Measurements from ENCODE around the gene DCUN1D2.
A peak's percentile ranks its signal among the peaks of the same experiment; 100 is the strongest.

DCUN1D2 gene

GRCh38 chr13:113499936-113500335 lies 9.4 kb upstream of the DCUN1D2 start:
- no peak overlapping the region for H3K27ac ChIP-seq (ENCODE audit: low read length)
- no peak overlapping the region for H3K4me3 ChIP-seq (ENCODE audit: low read length)
- H3K9ac ChIP-seq (ENCODE audit: low read depth, low read length): no peak overlapping the region
- peaks cover 85% of the 10 kb centered on the region for H3K36me3 ChIP-seq (ENCODE audit: insufficient read depth, low read depth, low read length)
- H3K4me1 ChIP-seq (ENCODE audit: insufficient read depth, low read length): peaks cover 8% of the 10 kb centered on the region
- H3K27me3 ChIP-seq (ENCODE audit: insufficient read depth, low read length): no peaks in the 10 kb centered on the region
- no peaks in the 10 kb centered on the region for H3K9me3 ChIP-seq (ENCODE audit: insufficient read depth, low read depth, low read length)

GRCh38 chr13:113498905-113499304 lies 8.4 kb upstream of the DCUN1D2 start:
- no peak overlapping the region for H3K9ac ChIP-seq (ENCODE audit: low read depth, low read length)
- no peaks in the 10 kb centered on the region for H3K27me3 ChIP-seq (ENCODE audit: insufficient read depth, low read length)
- H3K4me3 ChIP-seq (ENCODE audit: low read length): no peak overlapping the region
- H3K9me3 ChIP-seq (ENCODE audit: insufficient read depth, low read depth, low read length): no peaks in the 10 kb centered on the region
- H3K27ac ChIP-seq (ENCODE audit: low read length): no peak overlapping the region
- H3K36me3 ChIP-seq (ENCODE audit: insufficient read depth, low read depth, low read length): peaks cover 76% of the 10 kb centered on the region
- H3K4me1 ChIP-seq (ENCODE audit: insufficient read depth, low read length): peaks cover 8% of the 10 kb centered on the region

- no peak overlapping the region for H3K27ac ChIP-seq (ENCODE audit: low read length)
- no peak overlapping the region for H3K9ac ChIP-seq (ENCODE audit: low read depth, low read length)
- H3K9me3 ChIP-seq (ENCODE audit: insufficient read depth, low read depth, low read length): no peaks in the 10 kb centered on the region
- H3K27me3 ChIP-seq (ENCODE audit: insufficient read depth, low read length): no peaks in the 10 kb centered on the region
- peaks cover 18% of the 10 kb centered on the region for H3K4me1 ChIP-seq (ENCODE audit: insufficient read depth, low read length)
- H3K36me3 ChIP-seq (ENCODE audit: insufficient read depth, low read depth, low read length): peaks cover 59% of the 10 kb centered on the region
- no peak overlapping the region for H3K4me3 ChIP-seq (ENCODE audit: low read length)
Observed at GRCh38 chr13:113497217-113497616, 6.7 kb upstream of the DCUN1D2 start.

- Histone ChIP-seq H3K27ac (ENCODE audit: low read length) (no peak overlapping the region), H3K4me3 (ENCODE audit: low read length) (peak overlapping the region; percentile 52), H3K27me3 (ENCODE audit: insufficient read depth, low read length) (no peaks in the 10 kb centered on the region), H3K4me1 (ENCODE audit: insufficient read depth, low read length) (peaks cover 20% of the 10 kb centered on the region), H3K36me3 (ENCODE audit: insufficient read depth, low read depth, low read length) (peaks cover 43% of the 10 kb centered on the region), H3K9me3 (ENCODE audit: insufficient read depth, low read depth, low read length) (no peaks in the 10 kb centered on the region), H3K9ac (ENCODE audit: low read depth, low read length) (peak overlapping the region; percentile 38; the same call in 1 of the 2 replicates)
Observed at GRCh38 chr13:113495494-113496210, 5.1 kb upstream of the DCUN1D2 start.

- H3K9me3 ChIP-seq (ENCODE audit: insufficient read depth, low read depth, low read length): no peaks in the 10 kb centered on the region
- H3K4me3 ChIP-seq (ENCODE audit: low read length): peak overlapping the region; percentile 27
- peaks cover 21% of the 10 kb centered on the region for H3K36me3 ChIP-seq (ENCODE audit: insufficient read depth, low read depth, low read length)
- no peak overlapping the region for H3K27ac ChIP-seq (ENCODE audit: low read length)
- H3K27me3 ChIP-seq (ENCODE audit: insufficient read depth, low read length): no peaks in the 10 kb centered on the region
- H3K4me1 ChIP-seq (ENCODE audit: insufficient read depth, low read length): peaks cover 20% of the 10 kb centered on the region
- no peak overlapping the region; the same call in 1 of the 2 replicates for H3K9ac ChIP-seq (ENCODE audit: low read depth, low read length)
Observed at GRCh38 chr13:113493315-113493951, 2.9 kb upstream of the DCUN1D2 start.

- H3K27me3 ChIP-seq (ENCODE audit: insufficient read depth, low read length): no peaks in the 10 kb centered on the region
- peak overlapping the region; percentile 84; the same call in 1 of the 2 replicates for H3K9ac ChIP-seq (ENCODE audit: low read depth, low read length)
- peak overlapping the region; percentile 96 for H3K4me3 ChIP-seq (ENCODE audit: low read length)
- no peaks in the 10 kb centered on the region for H3K9me3 ChIP-seq (ENCODE audit: insufficient read depth, low read depth, low read length)
- H3K4me1 ChIP-seq (ENCODE audit: insufficient read depth, low read length): peaks cover 21% of the 10 kb centered on the region
- peaks cover 13% of the 10 kb centered on the region for H3K36me3 ChIP-seq (ENCODE audit: insufficient read depth, low read depth, low read length)
- H3K27ac ChIP-seq (ENCODE audit: low read length): no peak overlapping the region
Observed at GRCh38 chr13:113491982-113492381, 1.5 kb upstream of the DCUN1D2 start.

- H3K9ac ChIP-seq (ENCODE audit: low read depth, low read length): peak overlapping the region; percentile 84; the same call in 1 of the 2 replicates
- H3K27me3 ChIP-seq (ENCODE audit: insufficient read depth, low read length): no peaks in the 10 kb centered on the region
- H3K4me1 ChIP-seq (ENCODE audit: insufficient read depth, low read length): peaks cover 25% of the 10 kb centered on the region
- peak overlapping the region; percentile 96 for H3K4me3 ChIP-seq (ENCODE audit: low read length)
- peaks cover 10% of the 10 kb centered on the region; the same call in 1 of the 2 replicates for H3K36me3 ChIP-seq (ENCODE audit: insufficient read depth, low read depth, low read length)
- no peaks in the 10 kb centered on the region for H3K9me3 ChIP-seq (ENCODE audit: insufficient read depth, low read depth, low read length)
- peak overlapping the region; percentile 23 for H3K27ac ChIP-seq (ENCODE audit: low read length)
Observed at GRCh38 chr13:113491418-113491883, 940 bp upstream of the DCUN1D2 start.

- H3K4me3 ChIP-seq (ENCODE audit: low read length): peak overlapping the region; percentile 96
- H3K4me1 ChIP-seq (ENCODE audit: insufficient read depth, low read length): peaks cover 17% of the 10 kb centered on the region
- H3K9me3 ChIP-seq (ENCODE audit: insufficient read depth, low read depth, low read length): no peaks in the 10 kb centered on the region
- H3K27ac ChIP-seq (ENCODE audit: low read length): no peak overlapping the region
- peaks cover 9% of the 10 kb centered on the region; the same call in 1 of the 2 replicates for H3K36me3 ChIP-seq (ENCODE audit: insufficient read depth, low read depth, low read length)
- no peaks in the 10 kb centered on the region for H3K27me3 ChIP-seq (ENCODE audit: insufficient read depth, low read length)
- H3K9ac ChIP-seq (ENCODE audit: low read depth, low read length): peak overlapping the region; percentile 84
Observed at GRCh38 chr13:113489549-113490495, 689 bp downstream of the DCUN1D2 start.

GRCh38 chr13:113489171-113489548 lies 1.4 kb downstream of the DCUN1D2 start:
- peaks cover 9% of the 10 kb centered on the region; the same call in 1 of the 2 replicates for H3K36me3 ChIP-seq (ENCODE audit: insufficient read depth, low read depth, low read length)
- peak overlapping the region; percentile 96 for H3K4me3 ChIP-seq (ENCODE audit: low read length)
- peak overlapping the region; percentile 84; the same call in 1 of the 2 replicates for H3K9ac ChIP-seq (ENCODE audit: low read depth, low read length)
- H3K4me1 ChIP-seq (ENCODE audit: insufficient read depth, low read length): peaks cover 17% of the 10 kb centered on the region
- H3K27me3 ChIP-seq (ENCODE audit: insufficient read depth, low read length): no peaks in the 10 kb centered on the region
- no peak overlapping the region for H3K27ac ChIP-seq (ENCODE audit: low read length)
- H3K9me3 ChIP-seq (ENCODE audit: insufficient read depth, low read depth, low read length): no peaks in the 10 kb centered on the region

- Histone ChIP-seq H3K9ac (ENCODE audit: low read depth, low read length) (peak overlapping the region; percentile 84; the same call in 1 of the 2 replicates), H3K36me3 (ENCODE audit: insufficient read depth, low read depth, low read length) (peaks cover 14% of the 10 kb centered on the region; the same call in 1 of the 2 replicates), H3K4me3 (ENCODE audit: low read length) (0 out of 2 replicates have a peak overlapping the region, but pooled peaks have one; percentile 96), H3K27me3 (ENCODE audit: insufficient read depth, low read length) (no peaks in the 10 kb centered on the region), H3K27ac (ENCODE audit: low read length) (no peak overlapping the region), H3K4me1 (ENCODE audit: insufficient read depth, low read length) (peaks cover 18% of the 10 kb centered on the region), H3K9me3 (ENCODE audit: insufficient read depth, low read depth, low read length) (no peaks in the 10 kb centered on the region)
Observed at GRCh38 chr13:113488283-113488682, 2.2 kb downstream of the DCUN1D2 start.

GRCh38 chr13:113486698-113487097 lies 3.8 kb downstream of the DCUN1D2 start:
- H3K27ac ChIP-seq (ENCODE audit: low read length): no peak overlapping the region
- H3K4me1 ChIP-seq (ENCODE audit: insufficient read depth, low read length): peaks cover 9% of the 10 kb centered on the region
- H3K9ac ChIP-seq (ENCODE audit: low read depth, low read length): no peak overlapping the region
- peaks cover 19% of the 10 kb centered on the region; the same call in 1 of the 2 replicates for H3K36me3 ChIP-seq (ENCODE audit: insufficient read depth, low read depth, low read length)
- no peaks in the 10 kb centered on the region for H3K9me3 ChIP-seq (ENCODE audit: insufficient read depth, low read depth, low read length)
- no peak overlapping the region for H3K4me3 ChIP-seq (ENCODE audit: low read length)
- no peaks in the 10 kb centered on the region for H3K27me3 ChIP-seq (ENCODE audit: insufficient read depth, low read length)
